ENCODE measurements around the gene RAMACL. TPM values are rescaled to one million over a fixed set of nuclear protein-coding genes. Genes with fewer than 3 reads are reported as not detected.
A peak's percentile ranks its signal among the peaks of the same experiment; 100 is the strongest.

RAMACL gene
- total RNA-seq, 1 donor from 2014 or later = 8.0 TPM

GRCh38 chr6:166543603-166544295, 42.7 kb downstream of the RAMACL start:
- no peak overlapping the region for H3K27ac ChIP-seq
- H3K4me3 ChIP-seq = no peak overlapping the region
- TF ChIP-seq CTCF (IDR thresholded peaks at IDR 0.05) = no peak
- H3K9me3 ChIP-seq = no peaks in the 10 kb centered on the region
- DNase-seq (no peak), ATAC-seq (no peak)
- H3K4me1 ChIP-seq = peaks cover 20% of the 10 kb centered on the region
- H3K27me3 ChIP-seq = no peaks in the 10 kb centered on the region
- no peaks in the 10 kb centered on the region for H3K36me3 ChIP-seq
- intact Hi-C loops (cut with DNase I) = no loop called here

- peaks cover 20% of the 10 kb centered on the region for H3K4me1 ChIP-seq
- ATAC-seq (peak; percentile 74), DNase-seq (no peak)
- intact Hi-C loops (cut with DNase I) = no loop called here
- no peaks in the 10 kb centered on the region for H3K27me3 ChIP-seq
- H3K27ac ChIP-seq = no peak overlapping the region
- no peak overlapping the region for H3K4me3 ChIP-seq
- H3K36me3 ChIP-seq = peaks cover 4% of the 10 kb centered on the region
- TF ChIP-seq CTCF (IDR thresholded peaks at IDR 0.05) = no peak
- H3K9me3 ChIP-seq = no peaks in the 10 kb centered on the region
These were observed 43.9 kb downstream of the RAMACL start for GRCh38 chr6:166542580-166542912.

- intact Hi-C loops (cut with DNase I) = no loop called here
- Histone ChIP-seq H3K27ac (no peak overlapping the region), H3K27me3 (no peaks in the 10 kb centered on the region), H3K36me3 (peaks cover 9% of the 10 kb centered on the region), H3K4me3 (peak overlapping the region; percentile 0), H3K9me3 (no peaks in the 10 kb centered on the region), H3K4me1 (peaks cover 20% of the 10 kb centered on the region)
- ATAC-seq = peak; percentile 3
- DNase-seq = no peak
- TF ChIP-seq CTCF (IDR thresholded peaks at IDR 0.05) = no peak
These were observed 44.5 kb downstream of the RAMACL start for GRCh38 chr6:166541876-166542579.

GRCh38 chr6:166541366-166541765, 45.1 kb downstream of the RAMACL start:
- ATAC-seq = no peak
- Histone ChIP-seq H3K4me3 (peak overlapping the region; percentile 4), H3K27me3 (no peaks in the 10 kb centered on the region), H3K4me1 (peaks cover 20% of the 10 kb centered on the region), H3K9me3 (no peaks in the 10 kb centered on the region), H3K27ac (no peak overlapping the region), H3K36me3 (peaks cover 15% of the 10 kb centered on the region)
- no peak for TF ChIP-seq CTCF (IDR thresholded peaks at IDR 0.05)
- intact Hi-C loops (cut with DNase I) = no loop called here
- no peak for DNase-seq

DNA sequence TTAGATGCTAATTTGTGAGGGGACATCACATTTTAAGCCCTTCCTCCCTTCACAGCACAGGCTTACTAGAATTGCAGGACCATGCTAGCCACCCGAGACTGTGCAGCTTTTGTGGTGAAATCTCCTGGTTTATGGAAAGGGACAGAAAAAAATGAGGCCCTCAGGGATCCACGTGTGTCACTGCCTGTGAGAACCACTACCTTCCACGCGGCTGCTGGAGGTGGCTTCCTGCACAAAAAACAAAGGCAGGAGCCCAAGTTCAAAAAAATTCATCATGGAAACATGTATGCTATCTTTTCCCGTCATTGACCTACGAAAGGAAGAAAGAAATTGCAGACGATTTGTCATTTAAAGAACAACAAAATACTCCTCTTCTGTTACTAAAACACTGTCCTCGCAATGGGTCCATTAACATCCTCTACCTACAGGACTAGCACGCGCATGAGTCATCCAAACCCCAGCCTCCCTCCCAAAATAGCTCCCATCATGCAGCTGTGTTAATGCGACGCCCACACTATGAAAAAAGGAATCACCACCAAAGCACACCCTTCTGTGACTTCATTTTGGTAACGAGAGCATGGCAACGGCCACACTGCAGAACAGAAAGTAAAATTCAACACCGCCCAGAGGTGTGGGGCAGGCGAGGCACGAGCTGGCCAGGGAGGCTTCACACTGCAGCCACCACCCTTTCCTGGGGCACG, 45.7 kb downstream of the RAMACL start:
- Histone ChIP-seq H3K4me1 (peaks cover 20% of the 10 kb centered on the region), H3K36me3 (peaks cover 20% of the 10 kb centered on the region), H3K9me3 (no peaks in the 10 kb centered on the region), H3K4me3 (peak overlapping the region; percentile 4), H3K27me3 (no peaks in the 10 kb centered on the region), H3K27ac (no peak overlapping the region)
- peak; percentile 86 for ATAC-seq
- intact Hi-C loops (cut with DNase I) = no loop called here
- TF ChIP-seq CTCF (IDR thresholded peaks at IDR 0.05) = no peak
- no peak for DNase-seq
